NB4 (cell line): Measurements from ENCODE around the gene C15orf61.

Experiments
- DNase-seq: peaks from one replicate; pipeline ENCODE4 v3.0.0; 2010; ENCODE audit warnings: low read depth
- H3K4me3 ChIP-seq: one replicate; pipeline ENCODE4 v1.5.1; 2011; ENCODE audit warnings: mild to moderate bottlenecking, low read depth, low read length, moderate library complexity
- CTCF ChIP-seq: IDR thresholded peaks from one replicate; pipeline ENCODE4 v1.5.1; 2012; ENCODE audit warnings: low read depth, low read length
- MAX ChIP-seq: IDR thresholded peaks from 2 replicates; pipeline ENCODE4 v1.6.1; 2011; ENCODE audit warnings: low read depth, low read length
- MYC ChIP-seq: IDR thresholded peaks from 2 replicates; pipeline ENCODE4 v1.6.1; 2011; ENCODE audit warnings: low read depth, low read length
- POLR2A ChIP-seq: IDR thresholded peaks from 2 replicates; pipeline ENCODE4 v1.6.1; 2011; ENCODE audit warnings: mild to moderate bottlenecking; ENCODE audit not compliant: insufficient read length; ENCODE audit errors: extremely low read depth

The C15orf61 gene

GRCh38 chr15:67495585-67495984, 25.3 kb upstream of the C15orf61 start:
- no peak overlapping the region for H3K4me3 ChIP-seq
- TF ChIP-seq MAX: no peak
- no peak for TF ChIP-seq MYC
- TF ChIP-seq CTCF: no peak
- TF ChIP-seq POLR2A: no peak
- no peak for DNase-seq

- H3K4me3 ChIP-seq: no peak overlapping the region
- peak; percentile 51 for DNase-seq
- TF ChIP-seq CTCF (peak; percentile 13), MAX (no peak)
These were observed 19.6 kb upstream of the C15orf61 start for GRCh38 chr15:67501177-67501835.

GRCh38 chr15:67501836-67502461, 19.0 kb upstream of the C15orf61 start:
- peak overlapping the region; percentile 47 for H3K4me3 ChIP-seq
- DNase-seq: peak; percentile 53
- TF ChIP-seq MYC (0 out of 2 replicates have a peak, but pooled peaks have one; percentile 16), CTCF (no peak), MAX (peak; percentile 59)

GRCh38 chr15:67504056-67504455, 16.9 kb upstream of the C15orf61 start:
- no peak for DNase-seq
- no peak for TF ChIP-seq MYC
- TF ChIP-seq MAX: no peak
- no peak for TF ChIP-seq POLR2A
- TF ChIP-seq CTCF: no peak
- no peak overlapping the region for H3K4me3 ChIP-seq

- DNase-seq: no peak
- TF ChIP-seq CTCF (no peak), MYC (no peak), POLR2A (no peak), MAX (no peak)
- H3K4me3 ChIP-seq: no peak overlapping the region
These were observed 16.1 kb upstream of the C15orf61 start for GRCh38 chr15:67504796-67505195.
